SH-SY5Y (cell line): ENCODE measurements around the gene MAN1C1.

Source experiments
- GATA2 ChIP-seq: IDR thresholded peaks from 2 replicates; pipeline ENCODE4 v1.6.1; 2011; ENCODE audit warnings: mild to moderate bottlenecking, low read depth, low read length
- GATA3 ChIP-seq: IDR thresholded peaks from 2 replicates; pipeline ENCODE4 v1.6.1; 2011; ENCODE audit warnings: low read depth, mild to moderate bottlenecking, low read length, moderate library complexity

MAN1C1 gene

GRCh38 chr1:25651036-25651640, 34.5 kb downstream of the MAN1C1 start:
- TF ChIP-seq GATA2 (no peak), GATA3 (no peak)

DNA sequence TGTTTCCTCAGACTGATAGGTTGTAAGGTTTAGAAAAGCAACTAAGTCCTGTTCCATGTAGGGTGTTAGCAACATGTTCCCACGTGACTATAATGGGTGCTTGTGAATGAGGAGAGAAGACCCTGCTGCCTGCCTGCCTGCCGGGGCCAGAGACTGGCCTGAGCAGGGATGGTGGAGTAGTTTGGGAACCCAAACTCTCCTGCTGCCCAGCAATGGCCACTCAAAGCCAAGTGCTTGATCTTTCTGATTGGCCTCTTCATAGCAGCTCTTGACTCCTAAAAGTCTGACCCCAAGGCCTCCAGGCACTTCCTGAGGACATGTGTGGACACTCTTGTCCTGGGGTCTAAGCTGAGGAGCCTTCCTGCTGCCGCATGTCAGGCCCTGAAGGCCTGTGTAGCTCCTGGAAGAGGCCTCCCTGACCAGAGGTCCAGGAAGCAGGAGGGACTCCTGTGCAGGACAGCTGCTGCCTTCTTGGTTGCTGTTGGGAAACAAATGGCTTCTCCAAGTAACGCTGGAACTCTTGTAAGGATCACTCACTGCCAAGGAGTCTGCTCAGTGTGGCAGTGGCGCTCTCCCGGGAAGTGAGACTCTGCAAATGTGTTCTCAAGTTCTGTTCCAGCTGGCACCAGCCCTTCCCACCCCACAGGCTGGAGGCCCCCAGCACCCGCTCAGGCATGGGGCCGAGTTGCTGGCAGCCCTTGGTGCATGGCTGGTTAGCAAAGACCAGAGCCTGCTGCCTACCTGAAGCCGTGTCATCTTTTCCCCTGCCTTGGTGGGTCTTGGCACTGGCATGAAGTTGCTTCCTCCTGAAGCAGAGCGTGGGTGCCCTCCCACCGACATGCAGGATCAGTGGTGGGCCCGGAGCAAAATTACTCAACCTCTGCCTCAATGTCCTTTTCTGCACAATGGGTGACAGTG, 35.5 kb downstream of the MAN1C1 start:
- TF ChIP-seq GATA2 (no peak), GATA3 (no peak)

- no peak for TF ChIP-seq GATA3
- TF ChIP-seq GATA2 = no peak
These were observed 37.0 kb downstream of the MAN1C1 start for GRCh38 chr1:25653558-25653957.

DNA sequence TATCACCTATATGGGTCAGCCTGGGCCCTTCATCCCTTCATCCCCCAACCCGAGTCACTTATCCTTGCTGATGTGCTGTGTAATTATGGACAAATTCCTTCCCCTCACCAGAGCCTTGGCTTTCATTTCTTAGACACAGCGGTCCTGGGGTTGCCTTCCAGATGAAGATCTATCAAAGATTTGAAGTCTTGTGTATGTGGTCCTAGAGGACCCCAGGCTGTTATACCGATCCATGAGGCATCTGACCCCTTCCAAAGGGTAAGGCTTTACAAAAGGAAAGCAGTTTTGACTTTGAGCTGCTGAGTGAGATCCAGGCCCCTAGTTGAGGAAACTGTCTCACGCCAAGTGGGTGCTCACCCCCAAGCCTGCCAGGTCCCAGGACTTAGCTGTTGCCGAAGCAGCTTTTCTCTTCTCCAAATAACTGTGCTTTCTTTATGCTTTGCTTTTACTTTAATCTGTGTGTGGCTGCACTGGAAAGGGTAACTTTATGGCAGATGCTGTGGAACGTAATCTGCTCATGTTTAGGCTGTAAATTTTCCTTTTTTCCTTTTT, 37.6 kb downstream of the MAN1C1 start:
- TF ChIP-seq GATA2 (no peak), GATA3 (no peak)

GRCh38 chr1:25657121-25657882, 40.7 kb downstream of the MAN1C1 start:
- TF ChIP-seq GATA2 (no peak), GATA3 (no peak)

DNA sequence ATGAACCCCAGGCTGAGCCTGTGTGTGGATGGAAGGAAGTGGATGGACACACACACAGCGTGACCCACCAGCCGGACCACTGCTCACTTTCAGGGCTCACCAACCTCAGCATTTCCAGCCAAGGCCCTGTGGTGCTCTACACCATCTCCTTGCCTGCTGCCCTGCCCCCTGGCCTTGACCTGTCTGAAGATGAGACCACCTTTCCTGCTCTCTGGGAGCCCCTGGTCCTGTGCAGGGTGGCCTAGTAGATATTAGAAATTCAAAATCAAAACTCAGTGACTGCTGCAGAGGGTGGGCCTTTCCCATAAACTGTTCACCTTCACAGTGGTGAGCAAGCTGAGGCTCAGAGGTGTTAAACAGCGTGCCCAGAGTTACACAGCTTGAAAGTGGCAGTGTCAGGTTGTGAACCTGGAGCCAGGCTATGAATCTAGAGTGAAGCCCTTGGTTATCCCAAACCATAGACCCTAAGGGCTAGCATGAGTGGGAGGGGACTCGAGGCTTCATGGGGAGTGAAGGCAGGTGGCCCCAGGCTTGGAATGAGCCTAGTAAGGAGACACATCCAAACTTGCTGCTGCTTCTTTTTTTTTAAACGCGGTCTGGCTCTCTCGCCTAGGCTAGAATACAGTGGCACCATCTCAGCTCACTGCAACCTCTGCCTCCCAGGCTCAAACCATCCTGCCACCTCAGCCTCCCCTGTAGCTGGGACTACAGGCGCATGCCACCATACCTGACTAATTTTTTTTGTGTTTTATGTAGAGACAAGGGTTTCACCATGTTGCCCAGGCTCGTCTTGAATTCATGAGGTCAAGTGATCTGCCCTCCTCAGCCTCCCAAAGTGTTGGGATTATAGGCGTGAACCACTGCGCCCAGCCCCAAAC, 41.5 kb downstream of the MAN1C1 start:
- TF ChIP-seq GATA3 = no peak
- TF ChIP-seq GATA2 = no peak

DNA sequence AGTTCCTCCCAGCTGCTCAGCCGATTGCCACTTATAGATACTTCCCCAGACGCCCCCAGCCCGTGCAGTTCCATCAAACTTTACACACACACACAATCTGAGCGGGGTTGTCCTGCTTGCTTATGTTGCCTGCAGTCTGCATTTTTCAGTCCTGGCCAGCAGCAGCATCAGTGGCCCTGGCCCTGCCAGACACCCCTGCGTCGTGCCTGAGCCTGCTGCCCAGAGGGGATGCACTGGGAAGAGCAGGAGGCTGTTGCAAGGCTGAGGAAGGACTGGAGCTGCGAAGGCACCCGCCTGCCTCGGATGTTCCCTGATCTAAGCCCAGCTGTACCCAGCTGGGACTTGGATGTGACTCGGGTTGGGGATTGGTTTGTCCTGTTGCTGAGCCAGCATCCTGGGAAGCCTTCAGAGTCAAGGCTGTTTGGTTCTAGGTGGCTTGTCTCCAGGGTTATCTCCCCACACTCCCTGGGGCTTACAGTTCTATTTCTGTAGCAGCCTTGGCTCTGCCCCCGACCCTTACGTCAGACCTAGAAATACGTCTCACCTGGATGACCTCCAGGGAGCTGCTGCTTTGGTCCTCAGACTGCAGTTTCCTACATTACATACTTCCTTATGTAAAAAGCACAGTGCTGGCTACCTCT, 42.3 kb downstream of the MAN1C1 start:
- TF ChIP-seq GATA2 = no peak; the same call in 1 of the 2 replicates
- no peak for TF ChIP-seq GATA3

DNA sequence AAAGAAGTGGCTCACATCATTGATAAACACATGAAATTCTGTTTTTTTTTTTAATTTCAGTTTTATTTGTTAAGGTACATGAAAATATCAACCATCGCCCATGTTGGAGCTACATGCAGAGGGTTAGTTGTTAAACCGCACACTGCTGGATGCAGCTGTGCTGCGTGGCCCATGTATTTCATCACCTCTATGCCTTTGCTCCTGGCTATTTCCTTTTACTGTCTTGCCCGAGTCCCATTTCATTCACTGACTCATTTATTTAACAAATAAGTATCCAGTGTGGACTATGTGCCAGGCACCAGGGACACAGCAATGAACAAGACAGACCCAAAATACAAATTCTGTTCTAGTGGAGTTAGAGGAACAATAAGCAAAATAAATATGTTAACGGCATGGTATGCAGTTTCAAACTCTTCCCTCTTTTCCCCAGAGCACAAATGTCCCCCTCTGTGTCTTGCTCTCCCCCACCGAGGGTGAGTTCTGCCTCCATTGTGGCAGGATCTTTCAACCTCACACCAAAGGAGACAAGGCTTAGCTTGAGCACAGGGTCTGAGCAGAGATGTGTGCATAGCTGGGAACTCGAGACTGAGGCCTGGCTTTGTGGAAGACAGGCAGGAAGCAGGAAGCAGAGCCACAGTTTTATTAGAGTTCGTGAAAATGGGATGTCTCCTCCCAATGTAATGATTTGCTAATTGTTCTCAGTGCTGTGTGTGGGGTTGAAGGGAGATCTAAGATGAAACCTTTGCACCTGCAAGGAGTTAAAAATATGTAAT, 44.6 kb downstream of the MAN1C1 start:
- TF ChIP-seq GATA3 = no peak
- no peak for TF ChIP-seq GATA2

- TF ChIP-seq GATA2 (no peak), GATA3 (no peak)
These were observed 45.5 kb downstream of the MAN1C1 start for GRCh38 chr1:25662061-25662460.

DNA sequence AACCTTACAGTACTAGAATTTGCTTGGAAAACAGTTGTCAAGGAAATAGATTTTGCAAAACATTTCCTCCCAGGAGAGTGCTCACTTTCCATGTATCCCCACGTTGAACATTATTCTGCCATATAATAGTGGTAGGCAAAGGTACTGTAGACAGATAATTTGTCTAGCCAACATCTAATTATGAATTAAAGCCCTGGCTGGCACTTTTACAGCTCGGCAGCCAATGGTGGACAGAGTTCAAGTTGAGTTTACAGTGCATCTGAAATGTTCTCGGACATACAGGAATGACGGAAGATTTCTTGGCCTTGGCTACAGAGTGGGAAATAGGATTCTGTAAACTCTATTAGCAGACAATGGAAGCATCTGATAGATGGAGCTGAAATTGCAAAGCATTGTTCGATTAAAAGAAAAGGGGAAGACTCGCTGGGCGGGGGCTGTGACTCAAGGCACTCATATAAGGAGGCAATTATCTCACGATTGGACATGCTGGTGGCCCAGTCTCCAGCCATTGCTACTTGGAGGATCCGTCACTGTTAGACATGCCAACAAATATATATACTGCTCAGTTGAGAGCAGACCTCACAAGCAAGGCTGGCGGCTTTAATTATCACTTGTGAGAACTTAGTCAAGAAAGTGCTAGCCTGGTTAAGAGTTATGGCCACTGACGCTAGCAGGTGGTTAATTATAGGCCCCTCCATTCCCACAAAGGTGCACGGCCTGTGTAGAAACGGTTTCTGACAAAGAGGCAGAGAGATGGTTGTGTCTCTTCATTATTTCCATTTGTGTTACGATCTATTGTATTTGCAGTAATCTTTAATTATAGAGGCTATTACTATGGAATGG, 48.0 kb downstream of the MAN1C1 start:
- no peak for TF ChIP-seq GATA3
- TF ChIP-seq GATA2 = no peak

GRCh38 chr1:25666460-25666859, 49.9 kb downstream of the MAN1C1 start:
- TF ChIP-seq GATA2 (no peak), GATA3 (no peak)
